ENCODE measurements around the gene DPM3.
"Not testable (repeated sequence)": the region's sequence is repeated elsewhere in the genome, so short reads cannot be mapped to it uniquely, and the experiment has no call there.

The DPM3 gene

GRCh38 chr1:155124503-155125463 lies 15.5 kb downstream of the DPM3 start:
- DNase-seq: no peak

- no peak for DNase-seq
Observed at GRCh38 chr1:155123801-155124200, 16.5 kb downstream of the DPM3 start.

GRCh38 chr1:155122308-155122707 lies 18.0 kb downstream of the DPM3 start:
- no peak for DNase-seq

GRCh38 chr1:155121249-155121648 lies 19.1 kb downstream of the DPM3 start:
- DNase-seq: no peak

GRCh38 chr1:155120253-155120652 lies 20.1 kb downstream of the DPM3 start:
- no peak for DNase-seq

GRCh38 chr1:155118090-155118489 lies 22.2 kb downstream of the DPM3 start:
- not testable (repeated sequence) for DNase-seq

GRCh38 chr1:155117610-155118009 lies 22.7 kb downstream of the DPM3 start:
- DNase-seq: no peak

GRCh38 chr1:155116113-155116764 lies 24.1 kb downstream of the DPM3 start:
- no peak for DNase-seq

- DNase-seq: no peak
Observed at GRCh38 chr1:155113450-155113980, 26.8 kb downstream of the DPM3 start.

- no peak for DNase-seq
Observed at GRCh38 chr1:155110826-155111225, 29.5 kb downstream of the DPM3 start.

GRCh38 chr1:155110381-155110780 lies 29.9 kb downstream of the DPM3 start:
- no peak for DNase-seq

GRCh38 chr1:155108296-155108695 lies 32.0 kb downstream of the DPM3 start:
- DNase-seq: no peak

GRCh38 chr1:155107309-155108264 lies 32.7 kb downstream of the DPM3 start:
- no peak for DNase-seq

- no peak for DNase-seq
Observed at GRCh38 chr1:155106862-155107261, 33.5 kb downstream of the DPM3 start.

GRCh38 chr1:155105604-155106011 lies 34.7 kb downstream of the DPM3 start:
- DNase-seq: no peak

- DNase-seq: no peak
Observed at GRCh38 chr1:155104605-155105534, 35.5 kb downstream of the DPM3 start.

- DNase-seq: no peak
Observed at GRCh38 chr1:155103325-155103724, 37.0 kb downstream of the DPM3 start.

- DNase-seq: no peak
Observed at GRCh38 chr1:155099331-155099730, 41.0 kb downstream of the DPM3 start.

- no peak for DNase-seq
Observed at GRCh38 chr1:155094622-155094948, 45.7 kb downstream of the DPM3 start.

GRCh38 chr1:155093911-155094621 lies 46.3 kb downstream of the DPM3 start:
- DNase-seq: no peak

GRCh38 chr1:155092641-155093040 lies 47.7 kb downstream of the DPM3 start:
- no peak for DNase-seq
